ENCODE data around the gene ARMC8.

ARMC8 gene

GRCh38 chr3:138249636-138250035 lies 62.5 kb downstream of the ARMC8 start:
- no peak for DNase-seq (ENCODE audit: low read depth)
- H3K4me3 ChIP-seq (ENCODE audit: control insufficient read depth, low read depth, low read length): no peak overlapping the region
- no peak for TF ChIP-seq CTCF (IDR thresholded peaks at IDR 0.05; ENCODE audit: control insufficient read depth, insufficient read depth, low read depth, low read length, missing control alignments)

- no peak for DNase-seq (ENCODE audit: low read depth)
- no peak for TF ChIP-seq CTCF (IDR thresholded peaks at IDR 0.05; ENCODE audit: control insufficient read depth, insufficient read depth, low read depth, low read length, missing control alignments)
Observed at GRCh38 chr3:138253609-138254008, 66.5 kb downstream of the ARMC8 start.

DNA sequence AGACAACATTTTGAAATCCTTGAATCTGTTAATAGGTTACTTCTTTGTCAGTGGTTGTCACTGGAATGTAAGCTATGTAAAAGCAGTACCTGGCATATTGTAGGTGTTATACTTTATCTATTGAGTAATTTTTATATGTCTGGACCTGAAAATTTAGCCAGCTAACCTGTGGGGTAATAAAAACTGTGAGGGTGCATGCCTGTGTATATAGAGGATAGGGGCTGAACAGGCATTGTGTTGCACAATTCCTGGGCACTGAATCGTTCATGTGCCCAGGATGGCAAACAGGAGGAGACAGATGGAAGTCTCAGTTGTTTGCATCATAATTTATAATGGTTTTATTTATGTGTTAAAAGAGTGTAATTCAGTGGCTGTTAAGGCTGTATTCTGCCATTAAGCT lies 67.1 kb downstream of the ARMC8 start:
- no peak for TF ChIP-seq CTCF (IDR thresholded peaks at IDR 0.05; ENCODE audit: control insufficient read depth, insufficient read depth, low read depth, low read length, missing control alignments)

More at GRCh38 chr3:138253609-138254008, 66.5 kb downstream of the ARMC8 start:
- H3K4me3 ChIP-seq (ENCODE audit: control insufficient read depth, low read depth, low read length): no peak overlapping the region

DNA sequence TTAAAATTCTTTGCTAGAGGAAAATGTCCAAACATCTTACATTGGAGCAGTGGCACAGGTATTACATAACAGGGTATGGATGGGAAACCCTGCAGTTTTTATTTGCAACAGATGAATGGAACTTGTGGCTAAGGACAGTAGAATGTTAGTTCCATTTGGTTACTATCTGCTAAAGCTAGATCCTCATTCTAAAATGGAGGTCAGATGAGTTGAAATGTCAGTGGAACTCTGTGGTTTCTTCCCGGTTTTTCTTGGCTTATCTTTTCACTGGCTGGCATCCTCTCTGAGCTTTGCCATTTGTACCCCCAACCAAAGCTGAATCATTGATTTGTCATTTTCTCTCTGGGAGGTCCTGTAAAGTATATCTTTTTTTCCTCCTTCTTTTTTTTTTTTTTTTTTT lies 68.9 kb downstream of the ARMC8 start:
- DNase-seq (ENCODE audit: low read depth): no peak
- TF ChIP-seq CTCF (IDR thresholded peaks at IDR 0.05; ENCODE audit: control insufficient read depth, insufficient read depth, low read depth, low read length, missing control alignments): no peak
- no peak overlapping the region for H3K4me3 ChIP-seq (ENCODE audit: control insufficient read depth, low read depth, low read length)

More for the DNA sequence above, 67.1 kb downstream of the ARMC8 start:
- DNase-seq (ENCODE audit: low read depth): no peak
- H3K4me3 ChIP-seq (ENCODE audit: control insufficient read depth, low read depth, low read length): no peak overlapping the region

GRCh38 chr3:138257986-138258385 lies 70.9 kb downstream of the ARMC8 start:
- TF ChIP-seq CTCF (IDR thresholded peaks at IDR 0.05; ENCODE audit: control insufficient read depth, insufficient read depth, low read depth, low read length, missing control alignments): no peak
- H3K4me3 ChIP-seq (ENCODE audit: control insufficient read depth, low read depth, low read length): no peak overlapping the region
- no peak for DNase-seq (ENCODE audit: low read depth)

DNA sequence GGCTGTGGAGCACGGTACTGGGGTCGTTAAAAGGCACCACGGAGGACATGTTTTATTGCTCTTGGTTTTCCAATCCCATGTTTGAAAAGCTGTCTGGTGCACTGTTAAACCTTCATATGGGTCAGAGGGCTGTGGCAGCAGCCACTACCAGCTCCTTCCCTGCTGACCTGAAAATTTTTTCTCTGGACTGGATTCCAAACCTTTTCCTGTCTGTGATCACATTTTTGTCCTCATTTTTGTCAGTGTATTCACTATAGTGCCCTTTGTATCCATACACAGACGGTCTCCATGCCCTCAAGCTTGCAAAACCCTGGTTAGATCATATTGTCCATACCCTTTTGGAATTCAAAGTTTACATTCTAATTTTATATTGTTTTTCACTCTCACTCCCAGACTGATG lies 72.0 kb downstream of the ARMC8 start:
- H3K4me3 ChIP-seq (ENCODE audit: control insufficient read depth, low read depth, low read length): no peak overlapping the region
- no peak for DNase-seq (ENCODE audit: low read depth)
- no peak for TF ChIP-seq CTCF (IDR thresholded peaks at IDR 0.05; ENCODE audit: control insufficient read depth, insufficient read depth, low read depth, low read length, missing control alignments)

GRCh38 chr3:138260611-138261010 lies 73.5 kb downstream of the ARMC8 start:
- no peak overlapping the region for H3K4me3 ChIP-seq (ENCODE audit: control insufficient read depth, low read depth, low read length)
- no peak for DNase-seq (ENCODE audit: low read depth)
- no peak for TF ChIP-seq CTCF (IDR thresholded peaks at IDR 0.05; ENCODE audit: control insufficient read depth, insufficient read depth, low read depth, low read length, missing control alignments)

Measured in AG09309 (cell line).